H9 (cell line): ENCODE data around the gene NCKAP5. TPM values are rescaled to one million over a fixed set of nuclear protein-coding genes. Genes with fewer than 3 reads are reported as not detected.

Experiments used
- DNase-seq: peaks from one replicate; pipeline ENCODE4 v3.0.0-alpha.2; 2017
- H2AFZ ChIP-seq: one replicate; pipeline ENCODE4 v1.6.1; 2013; ENCODE audit warnings: mild to moderate bottlenecking, low read length, control low read depth, moderate library complexity
- H2AK5ac ChIP-seq: 2 replicates; pipeline ENCODE4 v1.6.1; 2013; ENCODE audit warnings: low read length, control low read depth, mixed read lengths; ENCODE audit not compliant: insufficient read length
- H2BK120ac ChIP-seq: one replicate; pipeline ENCODE4 v1.6.1; 2013; ENCODE audit warnings: low read depth, mild to moderate bottlenecking, low read length, control low read depth, inconsistent platforms; ENCODE audit not compliant: poor library complexity, severe bottlenecking
- H2BK12ac ChIP-seq: 2 replicates; pipeline ENCODE4 v1.6.1; 2013; ENCODE audit warnings: low read length, control low read depth, mixed read lengths, low read depth; ENCODE audit not compliant: insufficient read length
- H2BK15ac ChIP-seq: 2 replicates; pipeline ENCODE4 v1.6.1; 2013; ENCODE audit warnings: low read depth, low read length, control low read depth
- H2BK20ac ChIP-seq: one replicate; pipeline ENCODE4 v1.6.1; 2013; ENCODE audit warnings: low read depth, mild to moderate bottlenecking, low read length, control low read depth, inconsistent platforms; ENCODE audit not compliant: poor library complexity, severe bottlenecking
- H2BK5ac ChIP-seq: 2 replicates; pipeline ENCODE4 v1.6.1; 2013; ENCODE audit warnings: low read length, control low read depth, mixed read lengths; ENCODE audit not compliant: insufficient read length
- H3K14ac ChIP-seq: 2 replicates; pipeline ENCODE4 v1.6.1; 2013; ENCODE audit warnings: low read length, control low read depth; ENCODE audit not compliant: insufficient read depth
- H3K18ac ChIP-seq: 2 replicates; pipeline ENCODE4 v1.6.1; 2013; ENCODE audit warnings: low read depth, mild to moderate bottlenecking, mixed read lengths, low read length, control low read depth; ENCODE audit not compliant: insufficient read length
- H3K23ac ChIP-seq: 2 replicates; pipeline ENCODE4 v1.6.1; 2013; ENCODE audit warnings: low read length, control low read depth, mixed read lengths, low read depth; ENCODE audit not compliant: insufficient read length
- H3K23me2 ChIP-seq: 2 replicates; pipeline ENCODE4 v1.6.1; 2013; ENCODE audit warnings: low read depth, mild to moderate bottlenecking, mixed read lengths, low read length, control low read depth; ENCODE audit not compliant: insufficient read length, poor library complexity, severe bottlenecking
- H3K27ac ChIP-seq: 2 replicates; pipeline ENCODE4 v1.5.1; 2013; ENCODE audit warnings: low read length, control low read depth, mixed read lengths, low read depth; ENCODE audit not compliant: insufficient read length
- H3K27me3 ChIP-seq: 2 replicates; pipeline ENCODE4 v1.6.1; 2013; ENCODE audit warnings: low read length, control low read depth, inconsistent platforms; ENCODE audit not compliant: insufficient read depth
- H3K4ac ChIP-seq: 2 replicates; pipeline ENCODE4 v1.6.1; 2013; ENCODE audit warnings: low read depth, mild to moderate bottlenecking, control low read depth, inconsistent platforms, low read length, moderate library complexity
- H3K4me1 ChIP-seq: 2 replicates; pipeline ENCODE4 v1.6.1; 2013; ENCODE audit warnings: low read length, control low read depth, inconsistent platforms; ENCODE audit not compliant: insufficient read depth
- H3K4me2 ChIP-seq: 2 replicates; pipeline ENCODE4 v1.6.1; 2013; ENCODE audit warnings: low read length, control low read depth, mixed read lengths; ENCODE audit not compliant: insufficient read length, insufficient read depth
- H3K56ac ChIP-seq: 2 replicates; pipeline ENCODE4 v1.6.1; 2013; ENCODE audit warnings: low read depth, mild to moderate bottlenecking, mixed read lengths, low read length, control low read depth; ENCODE audit not compliant: insufficient read length
- H3K79me1 ChIP-seq: 2 replicates; pipeline ENCODE4 v1.6.1; 2013; ENCODE audit warnings: low read depth, mild to moderate bottlenecking, moderate library complexity, low read length, control low read depth, inconsistent platforms; ENCODE audit not compliant: insufficient read depth, poor library complexity, severe bottlenecking
- H3K79me2 ChIP-seq: 2 replicates; pipeline ENCODE4 v1.6.1; 2013; ENCODE audit warnings: low read length, control low read depth, inconsistent platforms; ENCODE audit not compliant: insufficient read depth
- H3K9ac ChIP-seq: 2 replicates; pipeline ENCODE4 v1.6.1; 2013; ENCODE audit warnings: low read length, control low read depth, mixed read lengths; ENCODE audit not compliant: insufficient read length; ENCODE audit errors: extremely low read depth
- H3K9me3 ChIP-seq: one replicate; pipeline ENCODE4 v1.6.1; 2013; ENCODE audit warnings: low read depth, low read length, inconsistent platforms; ENCODE audit not compliant: control insufficient read depth
- H3T11ph ChIP-seq: one replicate; pipeline ENCODE4 v1.6.1; 2013; ENCODE audit warnings: mild to moderate bottlenecking, low read length, control low read depth, inconsistent platforms
- H4K20me1 ChIP-seq: one replicate; pipeline ENCODE4 v1.6.1; 2013; ENCODE audit not compliant: control insufficient read depth, insufficient read length, insufficient read depth
- H4K5ac ChIP-seq: 2 replicates; pipeline ENCODE4 v1.6.1; 2013; ENCODE audit warnings: low read depth, mild to moderate bottlenecking, mixed read lengths, low read length, control low read depth; ENCODE audit not compliant: insufficient read length
- H4K8ac ChIP-seq: replicated peaks from 2 replicates; pipeline ENCODE4 v1.6.1; 2013; ENCODE audit warnings: low read length, control low read depth, mixed read lengths, low read depth; ENCODE audit not compliant: insufficient read length
- H4K91ac ChIP-seq: 2 replicates; pipeline ENCODE4 v1.6.1; 2013; ENCODE audit warnings: low read depth, mild to moderate bottlenecking, moderate library complexity, mixed read lengths, low read length, control low read depth; ENCODE audit not compliant: insufficient read length
- H3K27ac Mint-ChIP-seq, 3 experiments: 2 replicates in 2 of 3; 3 replicates in 1 of 3; pipeline ENCODE4 v1.8.0; 2020 to 2021; ENCODE audit warnings: mixed read lengths in 3 of 3, mild to moderate bottlenecking in 1 of 3, moderate library complexity in 1 of 3
- H3K27me3 Mint-ChIP-seq: 2 replicates; pipeline ENCODE4 v1.8.0; 2021; ENCODE audit warnings: low read depth, mild to moderate bottlenecking, moderate library complexity, mixed read lengths
- H3K36me3 Mint-ChIP-seq, 3 experiments: 2 replicates in 2 of 3; 3 replicates in 1 of 3; pipeline ENCODE4 v1.8.0; 2020 to 2021; ENCODE audit warnings: low read depth in 3 of 3, mixed read lengths in 3 of 3; ENCODE audit not compliant: insufficient read depth in 1 of 3
- H3K4me1 Mint-ChIP-seq, 2 experiments: 2 replicates each; pipeline ENCODE4 v1.8.0; 2020; ENCODE audit warnings: mixed read lengths in 2 of 2
- H3K4me3 Mint-ChIP-seq, 2 experiments: 2 replicates in 1 of 2; 3 replicates in 1 of 2; pipeline ENCODE4 v1.8.0; 2020 to 2021; ENCODE audit warnings: mild to moderate bottlenecking in 2 of 2, mixed read lengths in 2 of 2, moderate library complexity in 1 of 2
- H3K9me3 Mint-ChIP-seq, 2 experiments: 2 replicates in 1 of 2; 3 replicates in 1 of 2; pipeline ENCODE4 v1.8.0; 2020; ENCODE audit warnings: mild to moderate bottlenecking in 2 of 2, mixed read lengths in 2 of 2, moderate library complexity in 1 of 2
- WGBS: extraction: QIAGEN DNeasy Blood & Tissue Kit; methylation state at CpG from one replicate; pipeline ENCODE4 v1.1.7; 2013; ENCODE audit warnings: missing lambda C conversion rate, low lambda C conversion rate, mixed read lengths; ENCODE audit not compliant: insufficient read length; ENCODE audit errors: extremely low coverage; 5-methylcytosine and 5-hydroxymethylcytosine counted together
- total RNA-seq: library from RNA; stranded (reverse); gene quantifications from 2 replicates; pipeline ENCODE4 v1.2.1, GENCODE V29; 2021
- TF ChIP-seq, protein P1 (sequence below): fragments of 200-600 bp; sonication (generic); conservative IDR thresholded peaks from 3 replicates; pipeline ENCODE4 v1.8.0; 2021; ENCODE audit warnings: antibody characterized with exemption, mild to moderate bottlenecking

The NCKAP5 gene
- total RNA-seq, 1 experiment from 2014 or later: 0.26 TPM

GRCh38 chr2:132734961-132735360, 833.3 kb downstream of the NCKAP5 start:
- Histone ChIP-seq H3K27me3 (no peaks in the 10 kb centered on the region), H3T11ph (no peak overlapping the region), H2AFZ (no peak overlapping the region), H3K18ac (no peak overlapping the region), H4K8ac (no peak overlapping the region), H3K79me2 (no peaks in the 10 kb centered on the region), H3K4me2 (no peak overlapping the region), H3K79me1 (no peaks in the 10 kb centered on the region), H2BK15ac (no peak overlapping the region), H3K56ac (no peak overlapping the region), H2BK120ac (no peak overlapping the region), H3K9me3 (no peaks in the 10 kb centered on the region), H4K91ac (no peak overlapping the region), H4K5ac (no peak overlapping the region), H2BK5ac (no peak overlapping the region), H3K27ac (no peak overlapping the region), H2AK5ac (no peak overlapping the region), H3K9ac (no peak overlapping the region), H2BK20ac (no peak overlapping the region), H2BK12ac (no peak overlapping the region), H3K14ac (no peak overlapping the region), H3K4me1 (no peaks in the 10 kb centered on the region), H3K23me2 (no peaks in the 10 kb centered on the region), H3K4ac (no peak overlapping the region), H3K23ac (no peak overlapping the region), H4K20me1 (no peaks in the 10 kb centered on the region)
- no peaks in the 10 kb centered on the region for H3K9me3 Mint-ChIP-seq
- H3K27ac Mint-ChIP-seq: no peak overlapping the region
- H3K4me3 Mint-ChIP-seq: no peak overlapping the region
- WGBS: no CpG with 5 or more reads among the region's 3 CpGs
- no peaks in the 10 kb centered on the region for H3K36me3 Mint-ChIP-seq
- H3K4me1 Mint-ChIP-seq: no peaks in the 10 kb centered on the region
- H3K27me3 Mint-ChIP-seq: no peaks in the 10 kb centered on the region
- TF ChIP-seq, protein P1, sequence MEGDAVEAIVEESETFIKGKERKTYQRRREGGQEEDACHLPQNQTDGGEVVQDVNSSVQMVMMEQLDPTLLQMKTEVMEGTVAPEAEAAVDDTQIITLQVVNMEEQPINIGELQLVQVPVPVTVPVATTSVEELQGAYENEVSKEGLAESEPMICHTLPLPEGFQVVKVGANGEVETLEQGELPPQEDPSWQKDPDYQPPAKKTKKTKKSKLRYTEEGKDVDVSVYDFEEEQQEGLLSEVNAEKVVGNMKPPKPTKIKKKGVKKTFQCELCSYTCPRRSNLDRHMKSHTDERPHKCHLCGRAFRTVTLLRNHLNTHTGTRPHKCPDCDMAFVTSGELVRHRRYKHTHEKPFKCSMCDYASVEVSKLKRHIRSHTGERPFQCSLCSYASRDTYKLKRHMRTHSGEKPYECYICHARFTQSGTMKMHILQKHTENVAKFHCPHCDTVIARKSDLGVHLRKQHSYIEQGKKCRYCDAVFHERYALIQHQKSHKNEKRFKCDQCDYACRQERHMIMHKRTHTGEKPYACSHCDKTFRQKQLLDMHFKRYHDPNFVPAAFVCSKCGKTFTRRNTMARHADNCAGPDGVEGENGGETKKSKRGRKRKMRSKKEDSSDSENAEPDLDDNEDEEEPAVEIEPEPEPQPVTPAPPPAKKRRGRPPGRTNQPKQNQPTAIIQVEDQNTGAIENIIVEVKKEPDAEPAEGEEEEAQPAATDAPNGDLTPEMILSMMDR: no peak
- DNase-seq: no peak
